Measurements from ENCODE around the gene ATP6V1C2. TPM values are rescaled to one million over a fixed set of nuclear protein-coding genes. Genes with fewer than 3 reads are reported as not detected.

Gene ATP6V1C2
- total RNA-seq, 1 donor from 2014 or later, result 3.3 TPM

DNA sequence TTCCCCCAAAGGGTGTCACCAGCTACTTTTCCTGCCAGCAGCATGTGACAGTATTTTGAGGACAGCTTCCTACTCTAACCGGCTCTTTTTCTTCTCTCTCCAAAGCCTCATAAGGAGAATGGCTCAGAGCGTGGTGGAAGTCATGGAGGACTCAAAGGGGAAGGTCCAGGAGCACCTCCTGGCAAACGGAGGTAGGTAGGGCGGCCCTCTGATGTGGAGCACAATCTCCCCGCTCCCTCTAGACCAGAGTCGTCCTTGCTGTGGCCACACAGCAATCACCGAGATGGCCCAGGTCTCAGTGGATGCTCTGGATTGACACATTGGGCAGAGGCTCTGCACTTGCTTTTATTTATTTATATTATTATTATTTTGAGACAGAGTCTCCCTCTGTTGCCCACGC lies 32.4 kb downstream of the ATP6V1C2 start:
- H3K4me1 Mint-ChIP-seq, result no peaks in the 10 kb centered on the region
- H3K4me3 Mint-ChIP-seq, result no peak overlapping the region
- H3K36me3 Mint-ChIP-seq (ENCODE audit: low read depth), result no peaks in the 10 kb centered on the region
- H3K27ac Mint-ChIP-seq, result no peak overlapping the region
- no peak for TF ChIP-seq CTCF (IDR thresholded peaks at IDR 0.05)
- H3K27me3 Mint-ChIP-seq, result no peaks in the 10 kb centered on the region
- DNase-seq (no peak), ATAC-seq (ENCODE audit: low read depth) (no peak)
- no peaks in the 10 kb centered on the region for H3K9me3 Mint-ChIP-seq
- ChIA-PET CTCF (no interaction called here), POLR2A (no interaction called here)
- intact Hi-C loops (cut with micrococcal nuclease), result no loop called here

GRCh38 chr2:10755621-10756020 lies 34.2 kb downstream of the ATP6V1C2 start:
- no peak for TF ChIP-seq CTCF (IDR thresholded peaks at IDR 0.05)
- Mint-ChIP-seq H3K4me1 (no peaks in the 10 kb centered on the region), H3K27me3 (no peaks in the 10 kb centered on the region), H3K9me3 (no peaks in the 10 kb centered on the region), H3K36me3 (ENCODE audit: low read depth) (no peaks in the 10 kb centered on the region), H3K27ac (no peak overlapping the region), H3K4me3 (no peak overlapping the region)
- intact Hi-C loops (cut with micrococcal nuclease), result no loop called here
- ChIA-PET POLR2A (no interaction called here), CTCF (no interaction called here)
- no peak for DNase-seq
- ATAC-seq (ENCODE audit: low read depth), result no peak

GRCh38 chr2:10757814-10758286 lies 36.4 kb downstream of the ATP6V1C2 start:
- TF ChIP-seq CTCF (IDR thresholded peaks at IDR 0.05), result no peak
- H3K4me3 Mint-ChIP-seq, result no peak overlapping the region
- no peaks in the 10 kb centered on the region for H3K9me3 Mint-ChIP-seq
- DNase-seq (no peak), ATAC-seq (ENCODE audit: low read depth) (no peak)
- H3K27ac Mint-ChIP-seq, result no peak overlapping the region
- ChIA-PET POLR2A (no interaction called here), CTCF (no interaction called here)
- H3K4me1 Mint-ChIP-seq, result no peaks in the 10 kb centered on the region
- no peaks in the 10 kb centered on the region for H3K36me3 Mint-ChIP-seq (ENCODE audit: low read depth)
- no peaks in the 10 kb centered on the region for H3K27me3 Mint-ChIP-seq
- intact Hi-C loops (cut with micrococcal nuclease), result no loop called here

DNA sequence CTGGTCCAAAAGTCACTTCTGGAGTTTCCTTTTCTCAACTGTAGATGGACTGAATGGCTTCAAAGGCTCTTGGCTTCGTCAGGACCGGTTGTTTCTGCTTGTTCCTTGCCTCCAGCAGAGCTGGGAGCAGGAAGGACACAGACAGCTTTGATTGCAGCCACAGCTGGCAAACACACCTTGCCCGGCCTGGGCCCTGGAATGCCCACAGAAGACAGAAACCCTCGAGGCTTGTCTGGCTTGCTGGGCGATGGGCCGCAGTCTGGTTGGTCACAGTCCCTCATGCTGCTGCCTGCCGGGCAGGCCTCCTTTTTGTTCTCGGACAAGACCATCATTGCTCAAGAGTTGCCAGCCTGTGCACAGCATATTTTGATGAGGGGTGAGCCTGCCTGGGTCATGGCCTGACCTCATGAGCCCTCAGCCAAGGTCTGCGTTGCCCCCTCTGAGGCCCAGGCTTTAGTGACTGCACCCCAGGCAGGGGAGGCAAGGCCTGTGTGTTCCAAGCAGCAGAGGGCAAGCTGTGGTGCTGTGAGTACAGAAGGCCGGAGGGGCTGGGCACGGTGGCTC lies 37.8 kb downstream of the ATP6V1C2 start:
- POLR2A ChIA-PET, result no interaction called here
- DNase-seq, result no peak
- Mint-ChIP-seq H3K27ac (no peak overlapping the region), H3K27me3 (no peaks in the 10 kb centered on the region), H3K4me1 (peaks cover 11% of the 10 kb centered on the region), H3K9me3 (no peaks in the 10 kb centered on the region), H3K4me3 (no peak overlapping the region), H3K36me3 (ENCODE audit: low read depth) (no peaks in the 10 kb centered on the region)
- intact Hi-C loops (cut with micrococcal nuclease), result no loop called here
- CTCF ChIA-PET, result no interaction called here
- no peak for ATAC-seq (ENCODE audit: low read depth)
- TF ChIP-seq CTCF (IDR thresholded peaks at IDR 0.05), result no peak

- no peak overlapping the region for H3K27ac Mint-ChIP-seq
- no peak for ATAC-seq (ENCODE audit: low read depth)
Measured at GRCh38 chr2:10760794-10761504, 39.5 kb downstream of the ATP6V1C2 start.

More at GRCh38 chr2:10760794-10761504, 39.5 kb downstream of the ATP6V1C2 start:
- no peak for DNase-seq
- intact Hi-C loops (cut with micrococcal nuclease), result no loop called here
- TF ChIP-seq CTCF (IDR thresholded peaks at IDR 0.05), result no peak
- ChIA-PET POLR2A (no interaction called here), CTCF (no interaction called here)
- Mint-ChIP-seq H3K9me3 (no peaks in the 10 kb centered on the region), H3K27me3 (no peaks in the 10 kb centered on the region), H3K4me1 (peaks cover 12% of the 10 kb centered on the region), H3K4me3 (no peak overlapping the region), H3K36me3 (ENCODE audit: low read depth) (no peaks in the 10 kb centered on the region)

Measured in activated B cell treated with CpG ODN at 0.5 μM for 24 hours (primary cell).